Measurements from ENCODE around the gene TBC1D14.

Gene TBC1D14

DNA sequence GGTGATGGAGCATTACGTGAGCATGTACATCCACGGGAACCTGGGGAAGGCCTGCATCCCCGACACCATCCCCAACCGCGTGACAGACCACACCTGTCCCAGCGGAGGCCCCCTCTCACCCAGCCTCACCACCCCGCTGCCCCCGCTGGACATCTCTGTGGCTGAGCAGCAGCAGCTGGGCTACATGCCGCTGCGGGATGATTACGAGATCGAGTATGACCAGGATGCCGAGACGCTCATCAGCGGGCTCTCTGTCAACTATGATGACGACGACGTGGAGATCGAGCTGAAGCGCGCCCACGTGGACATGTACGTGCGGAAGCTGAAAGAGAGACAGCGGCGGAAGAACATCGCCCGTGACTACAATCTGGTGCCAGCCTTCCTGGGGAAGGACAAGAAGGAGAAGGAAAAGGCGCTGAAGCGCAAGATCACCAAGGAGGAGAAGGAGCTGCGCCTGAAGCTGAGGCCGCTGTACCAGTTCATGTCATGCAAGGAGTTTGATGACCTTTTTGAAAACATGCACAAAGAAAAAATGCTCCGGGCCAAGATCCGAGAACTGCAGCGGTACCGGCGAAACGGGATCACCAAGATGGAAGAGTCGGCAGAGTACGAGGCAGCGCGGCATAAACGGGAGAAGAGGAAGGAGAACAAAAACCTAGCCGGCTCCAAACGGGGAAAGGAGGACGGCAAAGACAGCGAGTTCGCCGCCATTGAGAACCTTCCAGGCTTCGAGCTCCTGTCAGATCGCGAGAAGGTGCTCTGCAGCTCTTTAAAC, 144.7 kb downstream of the TBC1D14 start:
- H3K4me3 ChIP-seq (ENCODE audit: low read depth, low read length) = no peak overlapping the region
- TF ChIP-seq, protein P1, sequence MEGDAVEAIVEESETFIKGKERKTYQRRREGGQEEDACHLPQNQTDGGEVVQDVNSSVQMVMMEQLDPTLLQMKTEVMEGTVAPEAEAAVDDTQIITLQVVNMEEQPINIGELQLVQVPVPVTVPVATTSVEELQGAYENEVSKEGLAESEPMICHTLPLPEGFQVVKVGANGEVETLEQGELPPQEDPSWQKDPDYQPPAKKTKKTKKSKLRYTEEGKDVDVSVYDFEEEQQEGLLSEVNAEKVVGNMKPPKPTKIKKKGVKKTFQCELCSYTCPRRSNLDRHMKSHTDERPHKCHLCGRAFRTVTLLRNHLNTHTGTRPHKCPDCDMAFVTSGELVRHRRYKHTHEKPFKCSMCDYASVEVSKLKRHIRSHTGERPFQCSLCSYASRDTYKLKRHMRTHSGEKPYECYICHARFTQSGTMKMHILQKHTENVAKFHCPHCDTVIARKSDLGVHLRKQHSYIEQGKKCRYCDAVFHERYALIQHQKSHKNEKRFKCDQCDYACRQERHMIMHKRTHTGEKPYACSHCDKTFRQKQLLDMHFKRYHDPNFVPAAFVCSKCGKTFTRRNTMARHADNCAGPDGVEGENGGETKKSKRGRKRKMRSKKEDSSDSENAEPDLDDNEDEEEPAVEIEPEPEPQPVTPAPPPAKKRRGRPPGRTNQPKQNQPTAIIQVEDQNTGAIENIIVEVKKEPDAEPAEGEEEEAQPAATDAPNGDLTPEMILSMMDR (IDR thresholded peaks at IDR 0.05; ENCODE audit: low read depth, low read length) = no peak

DNA sequence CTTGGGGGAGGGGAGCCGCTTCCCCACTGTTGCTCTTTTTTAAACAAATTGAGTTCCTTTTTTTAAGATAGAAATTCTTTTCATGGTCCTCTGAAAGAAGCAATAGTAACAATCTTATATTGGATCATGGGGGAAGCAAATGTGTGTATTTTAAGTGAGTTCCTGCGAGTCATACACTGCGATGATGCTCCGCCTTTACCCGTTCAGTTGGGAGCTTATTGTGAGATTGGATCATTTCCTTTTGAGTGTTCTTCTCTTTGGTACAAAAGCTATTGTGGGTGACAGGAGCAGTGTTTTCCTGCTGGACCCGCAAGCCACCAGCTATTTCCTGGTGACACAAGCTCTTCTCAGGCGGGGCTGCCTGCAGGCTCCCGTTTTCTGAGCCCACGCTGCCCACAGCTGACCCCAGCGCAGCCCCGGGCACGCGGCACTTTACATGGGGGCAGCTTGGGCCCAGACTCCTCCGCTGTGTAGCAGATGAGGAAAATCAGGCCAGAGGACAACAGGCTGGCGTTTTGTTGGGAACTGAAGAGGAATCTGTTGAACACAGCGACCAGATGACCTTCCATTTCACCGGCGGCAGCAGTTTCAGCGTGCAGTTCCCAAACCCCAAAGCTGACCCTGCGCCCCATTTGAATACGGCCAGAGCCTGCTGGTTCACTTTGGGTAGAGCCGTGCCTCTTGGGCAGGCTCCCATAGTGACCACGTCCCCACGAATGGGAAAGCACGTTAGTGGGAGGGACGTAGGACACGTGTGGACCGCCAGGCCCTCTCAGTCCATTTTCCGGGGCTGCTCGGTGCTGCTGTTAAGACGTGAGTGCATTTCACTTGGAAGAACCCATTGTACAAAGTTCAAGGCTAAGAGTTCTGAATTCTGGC, 145.7 kb downstream of the TBC1D14 start:
- no peak overlapping the region for H3K4me3 ChIP-seq (ENCODE audit: low read depth, low read length)
- TF ChIP-seq, protein P1 (IDR thresholded peaks at IDR 0.05; ENCODE audit: low read depth, low read length) = no peak

DNA sequence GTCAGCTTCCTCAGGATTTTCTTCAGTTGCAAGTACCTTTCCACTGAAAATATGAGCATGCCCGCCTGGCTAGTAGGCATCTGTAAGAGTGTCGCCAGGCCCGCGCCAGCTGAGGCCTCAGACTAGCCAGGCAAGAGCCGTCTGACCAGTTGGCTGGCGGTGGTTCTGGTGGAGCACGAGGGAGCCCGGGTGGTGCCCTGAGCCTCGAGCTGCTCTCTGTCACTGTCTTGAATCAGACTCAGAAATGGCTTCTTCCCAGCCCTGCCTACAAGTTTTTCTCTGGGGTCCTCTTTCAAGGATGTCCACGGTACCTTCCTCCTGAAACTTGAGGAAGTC, 146.3 kb downstream of the TBC1D14 start:
- H3K4me3 ChIP-seq (ENCODE audit: low read depth, low read length) = no peak overlapping the region
- TF ChIP-seq, protein P1 (IDR thresholded peaks at IDR 0.05; ENCODE audit: low read depth, low read length) = no peak

DNA sequence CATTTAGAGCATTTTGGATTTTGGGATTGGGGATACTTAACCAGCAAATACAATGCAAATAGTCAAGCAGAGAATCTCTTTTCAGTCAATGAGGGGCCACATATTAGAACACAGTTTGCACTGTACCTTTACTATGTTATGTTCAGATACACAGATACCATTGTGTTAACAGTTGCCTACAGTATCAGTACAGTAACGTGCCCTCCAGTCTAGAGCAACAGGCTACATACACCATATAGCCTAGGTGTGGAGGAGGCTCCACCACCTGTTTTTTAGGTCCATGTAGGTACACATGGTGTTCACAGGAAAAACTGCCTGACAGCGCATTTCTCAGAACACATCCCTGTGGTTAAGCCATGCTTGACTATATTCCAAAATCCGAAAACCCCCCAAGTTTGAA, 149.2 kb downstream of the TBC1D14 start:
- H3K4me3 ChIP-seq (ENCODE audit: low read depth, low read length) = no peak overlapping the region
- TF ChIP-seq, protein P1 (IDR thresholded peaks at IDR 0.05; ENCODE audit: low read depth, low read length) = no peak

DNA sequence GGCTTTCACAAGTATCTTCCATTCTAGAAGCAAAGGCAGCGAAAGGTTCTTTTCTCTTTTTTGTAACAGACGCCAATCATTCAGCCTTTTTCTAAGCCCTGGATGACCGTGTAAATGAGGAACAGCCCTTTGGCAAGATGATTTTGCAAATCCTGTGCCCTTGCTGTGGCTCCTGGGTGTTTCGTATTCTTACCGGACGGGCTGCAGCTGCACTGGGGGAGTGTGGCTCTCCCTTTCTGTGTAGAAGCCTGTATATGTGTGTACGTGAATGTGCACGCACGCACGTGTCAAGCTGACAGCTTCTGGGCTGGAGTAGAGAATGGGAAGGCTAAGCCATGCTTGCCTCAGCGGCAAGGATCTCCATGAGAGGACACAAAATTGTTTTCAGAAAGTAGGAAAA, 150.0 kb downstream of the TBC1D14 start:
- TF ChIP-seq, protein P1 (IDR thresholded peaks at IDR 0.05; ENCODE audit: low read depth, low read length) = no peak

DNA sequence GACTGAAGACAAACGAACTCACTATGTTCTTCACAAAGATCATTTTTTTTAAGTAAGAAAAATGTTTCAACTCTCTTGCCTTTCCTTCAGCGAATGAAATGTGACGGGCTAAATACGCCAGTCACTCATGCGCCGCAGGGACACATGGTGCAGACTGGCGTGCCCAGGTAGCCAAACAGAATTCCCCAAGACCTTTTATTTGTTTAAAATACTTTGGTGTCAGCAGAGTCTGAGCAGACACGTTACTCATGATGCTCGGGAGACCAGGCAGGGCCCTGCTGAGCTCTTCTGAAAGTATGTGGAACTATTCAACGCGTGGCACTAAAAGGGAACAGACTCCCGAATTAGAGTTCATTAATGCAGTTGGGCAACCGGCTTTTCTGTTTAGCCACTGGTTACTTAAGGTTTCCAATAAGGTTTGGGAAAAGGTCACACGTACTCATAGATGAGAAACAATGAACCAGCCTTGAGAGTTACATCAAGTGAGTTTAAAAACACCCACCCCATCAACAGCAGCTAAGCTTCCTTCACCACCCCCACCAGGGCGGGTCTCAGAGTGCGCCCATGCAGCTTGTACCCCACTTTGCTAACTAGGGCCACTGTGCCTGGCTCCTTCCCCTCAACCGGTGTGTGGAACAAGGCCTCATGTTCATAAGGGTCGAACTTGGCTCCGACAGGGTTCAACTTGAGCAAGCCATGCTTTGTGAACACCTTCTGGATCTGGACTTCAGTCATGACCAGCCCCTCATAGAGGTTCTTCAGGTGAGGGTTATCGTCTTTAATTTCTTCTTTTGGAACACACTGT, 150.9 kb downstream of the TBC1D14 start:
- H3K4me3 ChIP-seq (ENCODE audit: low read depth, low read length) = no peak overlapping the region
- TF ChIP-seq, protein P1 (IDR thresholded peaks at IDR 0.05; ENCODE audit: low read depth, low read length) = no peak

More for the DNA sequence above, 150.0 kb downstream of the TBC1D14 start:
- no peak overlapping the region for H3K4me3 ChIP-seq (ENCODE audit: low read depth, low read length)

All from WI38 (cell line).